Common myeloid progenitor, CD34-positive (primary cell): ENCODE data around the gene SDF4.

Experiments
- CTCF ChIA-PET: fragments of 350-600 bp; sonication (Branson Sonifier 250); formaldehyde crosslinking; loops from one replicate; lab custom pipeline; 2021; ENCODE audit warnings: antibody characterized with exemption; lab: Charles Lee
- POLR2A ChIA-PET: fragments of 350-600 bp; sonication (Branson Sonifier 250); formaldehyde crosslinking; loops from one replicate; lab custom pipeline; 2021; ENCODE audit warnings: antibody characterized with exemption; lab: Charles Lee
- DNase-seq, 3 donors: peaks; one replicate each; pipeline versions ENCODE4 v3.0.0 to v3.0.0-alpha.2; 2013
- H3K27ac ChIP-seq, 2 experiments: 1 replicate in 1 of 2; 2 replicates in 1 of 2; pipeline ENCODE4 v1.7.0; 2013; ENCODE audit warnings: inconsistent platforms in 2 of 2, low read length in 2 of 2, mild to moderate bottlenecking in 2 of 2, low read depth in 1 of 2, moderate library complexity in 1 of 2; ENCODE audit not compliant: severe bottlenecking in 2 of 2, insufficient read depth in 1 of 2, poor library complexity in 1 of 2
- H3K27me3 ChIP-seq, 5 experiments: replicated peaks in 2 of 5; 1 replicate in 3 of 5; 2 replicates in 2 of 5; pipeline versions ENCODE4 v1.6.1 to v1.7.0; 2013; ENCODE audit warnings: low read length in 4 of 5, mild to moderate bottlenecking in 2 of 5, moderate library complexity in 2 of 5, inconsistent platforms in 1 of 5; ENCODE audit not compliant: insufficient read depth in 5 of 5, control insufficient read depth in 4 of 5
- H3K36me3 ChIP-seq, 4 experiments: 1 replicate in 2 of 4; 2 replicates in 2 of 4; pipeline versions ENCODE4 v1.6.1 to v1.7.0; 2013; ENCODE audit warnings: low read length in 3 of 4, control low read depth in 1 of 4, mild to moderate bottlenecking in 1 of 4; ENCODE audit not compliant: control insufficient read depth in 4 of 4, insufficient read depth in 4 of 4
- H3K4me1 ChIP-seq, 4 experiments: 1 replicate in 3 of 4; 2 replicates in 1 of 4; pipeline versions ENCODE4 v1.6.1 to v1.7.1; 2013; ENCODE audit warnings: low read length in 3 of 4, mild to moderate bottlenecking in 3 of 4, control low read depth in 1 of 4, inconsistent platforms in 1 of 4, moderate library complexity in 1 of 4; ENCODE audit not compliant: control insufficient read depth in 4 of 4, insufficient read depth in 4 of 4; ENCODE audit errors: control extremely low read depth in 1 of 4
- H3K4me3 ChIP-seq, 7 experiments: 1 replicate in 4 of 7; 2 replicates in 3 of 7; pipeline versions ENCODE4 v1.5.1 to v1.7.0; 2013; ENCODE audit warnings: mild to moderate bottlenecking in 7 of 7, low read length in 6 of 7, moderate library complexity in 6 of 7, inconsistent platforms in 2 of 7, low read depth in 2 of 7, control low read depth in 1 of 7; ENCODE audit not compliant: insufficient read depth in 4 of 7, control insufficient read depth in 1 of 7; ENCODE audit errors: extremely low read depth in 1 of 7
- H3K9me3 ChIP-seq, 5 experiments: 1 replicate in 4 of 5; 2 replicates in 1 of 5; pipeline versions ENCODE4 v1.6.1 to v1.7.1; 2013; ENCODE audit warnings: low read length in 4 of 5, mild to moderate bottlenecking in 2 of 5, inconsistent platforms in 1 of 5, low read depth in 1 of 5, moderate library complexity in 1 of 5; ENCODE audit not compliant: control insufficient read depth in 4 of 5, insufficient read depth in 2 of 5; ENCODE audit errors: control extremely low read depth in 1 of 5
- WGBS: methylation state at CpG from one replicate; pipeline ENCODE4 v1.1.5; 2013; ENCODE audit not compliant: insufficient coverage; 5-methylcytosine and 5-hydroxymethylcytosine counted together

SDF4 gene

DNA sequence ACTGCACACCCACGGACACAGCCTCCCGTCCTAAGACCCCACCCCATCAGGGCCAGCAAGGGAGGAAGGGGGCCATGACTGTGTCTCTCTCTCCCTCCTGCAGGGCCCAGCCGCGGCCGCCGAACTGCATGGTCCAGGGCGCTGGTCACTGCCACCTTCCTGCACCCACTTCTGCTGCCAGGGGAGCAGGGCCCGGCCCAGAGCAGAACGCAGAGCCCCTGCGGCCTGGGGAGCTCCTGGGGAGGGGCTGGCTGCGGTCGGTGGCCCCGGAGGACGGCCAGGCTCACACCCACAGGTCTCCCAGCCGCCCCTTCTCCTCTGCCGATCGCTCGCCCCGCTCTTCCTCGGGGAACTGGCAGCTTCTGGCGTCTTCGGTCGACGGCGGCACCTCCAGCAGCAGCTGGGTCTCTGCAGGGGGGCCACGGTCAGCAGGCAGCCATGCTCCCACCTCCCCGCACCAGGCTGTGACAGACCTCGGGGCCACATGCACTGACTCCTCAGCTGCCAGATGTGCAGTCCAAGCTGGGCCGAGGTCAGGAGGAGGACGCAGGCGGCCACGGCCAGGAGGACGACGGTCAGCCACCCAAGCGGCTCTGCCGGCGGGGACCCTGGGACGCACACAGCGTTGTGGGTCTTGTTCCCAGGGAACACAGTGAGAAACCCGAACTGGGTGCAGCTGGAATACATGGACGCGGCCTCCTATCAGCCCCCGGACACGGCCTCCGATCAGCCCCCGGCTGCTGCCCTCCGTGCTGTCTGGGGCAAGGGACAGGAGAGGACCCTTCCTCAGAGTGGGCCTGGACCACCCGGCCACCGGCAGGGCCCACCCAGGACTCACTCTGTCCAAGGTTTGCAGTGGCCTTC lies 28.0 kb downstream of the SDF4 start:
- ChIA-PET POLR2A (no interaction called here), CTCF (no interaction called here)
- H3K27ac ChIP-seq: no peak overlapping the region
- DNase-seq: no peak
- no peak overlapping the region for H3K4me3 ChIP-seq
- peaks cover 0 to 21% (median 3%) of the 10 kb centered on the region in 5 experiments for H3K27me3 ChIP-seq
- H3K36me3 ChIP-seq: peaks cover 0 to 7% (median 0%) of the 10 kb centered on the region in 4 experiments
- no peaks in the 10 kb centered on the region for H3K9me3 ChIP-seq
- H3K4me1 ChIP-seq: peaks cover 0 to 77% (median 59%) of the 10 kb centered on the region in 4 experiments
- WGBS: 93% methylated on average over 49 of the region's 49 CpGs

DNA sequence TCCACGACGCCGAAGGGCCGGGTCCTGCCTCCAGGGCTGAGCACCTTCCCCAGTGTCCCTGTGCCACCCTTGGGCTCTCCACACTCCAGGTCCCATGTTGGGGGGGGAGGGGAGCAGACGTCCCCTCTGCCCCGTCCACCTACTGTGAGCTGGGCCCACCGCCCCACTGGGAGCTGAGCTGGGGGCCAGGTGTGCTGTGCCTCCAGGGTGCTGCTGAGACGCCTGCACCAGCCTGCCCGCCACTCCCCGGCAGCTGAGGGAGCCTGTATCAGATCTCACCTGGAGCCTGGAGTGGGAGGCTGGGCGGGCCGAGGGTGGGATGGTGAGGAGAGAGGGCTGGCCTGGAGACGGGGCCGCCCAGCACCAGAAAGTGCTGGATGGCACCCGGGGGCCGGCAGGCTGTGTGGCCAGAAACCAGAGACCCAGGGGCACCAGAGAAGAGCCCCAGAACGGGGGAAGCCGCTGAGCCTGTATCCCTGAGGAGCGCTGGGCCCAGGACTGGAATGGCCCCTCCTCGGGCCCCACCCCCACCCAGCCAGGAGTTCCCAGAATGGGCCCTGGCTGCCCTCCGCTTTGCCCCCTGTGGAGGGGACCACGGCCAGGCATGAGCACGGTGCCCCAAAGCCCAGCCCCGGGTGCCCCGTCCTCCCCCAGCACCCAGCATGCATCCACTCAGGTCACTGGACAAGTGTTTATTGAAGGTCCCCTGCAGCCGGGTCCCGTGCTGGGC lies 28.8 kb downstream of the SDF4 start:
- H3K4me3 ChIP-seq: no peak overlapping the region
- POLR2A ChIA-PET: no interaction called here
- peaks cover 0 to 21% (median 3%) of the 10 kb centered on the region in 5 experiments for H3K27me3 ChIP-seq
- H3K36me3 ChIP-seq: peaks cover 0 to 7% (median 0%) of the 10 kb centered on the region in 4 experiments
- 87% methylated on average over 18 of the region's 27 CpGs for WGBS
- H3K27ac ChIP-seq: no peak overlapping the region
- no peaks in the 10 kb centered on the region for H3K9me3 ChIP-seq
- peaks cover 0 to 78% (median 53%) of the 10 kb centered on the region in 4 experiments for H3K4me1 ChIP-seq
- CTCF ChIA-PET: no interaction called here
- no peak for DNase-seq

DNA sequence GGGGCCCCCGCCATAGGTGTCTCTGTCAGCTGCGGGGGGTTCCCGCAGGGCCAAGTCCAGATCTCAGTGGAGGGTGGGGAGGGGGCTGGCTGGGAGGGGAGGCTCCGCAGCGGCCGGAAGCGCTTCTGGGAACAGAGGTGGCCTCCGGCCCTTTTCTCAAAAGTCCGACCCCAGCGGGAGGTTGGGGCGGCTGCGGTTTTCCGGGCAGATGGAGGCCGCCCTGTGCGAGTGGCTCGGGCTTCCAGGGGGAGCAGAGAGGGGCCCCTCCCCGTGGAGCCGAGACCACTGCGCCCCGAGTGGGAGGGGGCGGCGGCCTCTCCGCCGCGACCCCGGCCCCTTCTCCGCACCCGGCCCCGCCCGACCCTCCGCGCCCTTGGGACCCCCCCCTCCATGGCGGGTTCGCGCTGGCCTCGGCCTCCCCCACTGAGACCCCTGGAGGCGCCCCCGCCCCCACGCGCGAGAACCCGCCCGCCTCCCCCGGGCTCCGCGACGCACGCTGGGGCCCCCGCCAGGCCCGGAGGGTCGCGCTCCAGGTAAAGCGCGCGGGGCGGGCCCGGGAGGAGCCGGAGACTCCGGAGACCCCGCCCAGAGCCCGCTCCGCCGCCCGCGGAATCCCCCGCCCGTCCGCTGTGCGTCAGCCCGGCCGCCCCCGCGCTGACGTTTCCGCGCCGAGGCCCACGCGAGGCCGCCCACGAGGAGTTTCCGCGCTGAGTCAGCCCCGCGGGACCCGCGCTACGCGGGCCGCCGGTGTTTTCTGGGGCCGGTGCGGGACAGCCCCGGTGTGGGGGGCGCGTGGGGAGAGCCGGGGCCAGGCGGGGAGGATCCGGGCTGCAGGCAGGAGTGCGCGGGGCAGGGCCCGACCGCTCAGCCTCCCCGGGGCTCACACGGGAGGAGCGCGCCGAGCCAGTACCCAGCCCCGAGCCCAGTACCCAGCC lies 30.7 kb downstream of the SDF4 start:
- Histone ChIP-seq H3K36me3 (peaks cover 0 to 7% (median 0%) of the 10 kb centered on the region in 4 experiments), H3K27ac (peak overlapping the region in 1 of 2 experiments; percentile 25), H3K4me3 (peak overlapping the region; percentile 19 to 55 (median 51)), H3K4me1 (peaks cover 0 to 61% (median 36%) of the 10 kb centered on the region in 4 experiments), H3K9me3 (peaks cover 0 to 2% (median 0%) of the 10 kb centered on the region in 5 experiments), H3K27me3 (peaks cover 0 to 8% (median 0%) of the 10 kb centered on the region in 5 experiments)
- peak; percentile 68 to 81 (median 73) for DNase-seq
- ChIA-PET POLR2A (interaction anchor here (1.1 kb wide), 1 partner anchor 39 kb away, joined by 3 read pairs; no protein-coding TSS in a partner anchor), CTCF (interaction anchor here (1.0 to 2.0 kb wide), 3 partner anchors 12 to 79 kb away, joined by 4 to 12 read pairs (median 6); partner anchors contain the start of gene TNFRSF4)
- 0% methylated on average over 40 of the region's 109 CpGs for WGBS

DNA sequence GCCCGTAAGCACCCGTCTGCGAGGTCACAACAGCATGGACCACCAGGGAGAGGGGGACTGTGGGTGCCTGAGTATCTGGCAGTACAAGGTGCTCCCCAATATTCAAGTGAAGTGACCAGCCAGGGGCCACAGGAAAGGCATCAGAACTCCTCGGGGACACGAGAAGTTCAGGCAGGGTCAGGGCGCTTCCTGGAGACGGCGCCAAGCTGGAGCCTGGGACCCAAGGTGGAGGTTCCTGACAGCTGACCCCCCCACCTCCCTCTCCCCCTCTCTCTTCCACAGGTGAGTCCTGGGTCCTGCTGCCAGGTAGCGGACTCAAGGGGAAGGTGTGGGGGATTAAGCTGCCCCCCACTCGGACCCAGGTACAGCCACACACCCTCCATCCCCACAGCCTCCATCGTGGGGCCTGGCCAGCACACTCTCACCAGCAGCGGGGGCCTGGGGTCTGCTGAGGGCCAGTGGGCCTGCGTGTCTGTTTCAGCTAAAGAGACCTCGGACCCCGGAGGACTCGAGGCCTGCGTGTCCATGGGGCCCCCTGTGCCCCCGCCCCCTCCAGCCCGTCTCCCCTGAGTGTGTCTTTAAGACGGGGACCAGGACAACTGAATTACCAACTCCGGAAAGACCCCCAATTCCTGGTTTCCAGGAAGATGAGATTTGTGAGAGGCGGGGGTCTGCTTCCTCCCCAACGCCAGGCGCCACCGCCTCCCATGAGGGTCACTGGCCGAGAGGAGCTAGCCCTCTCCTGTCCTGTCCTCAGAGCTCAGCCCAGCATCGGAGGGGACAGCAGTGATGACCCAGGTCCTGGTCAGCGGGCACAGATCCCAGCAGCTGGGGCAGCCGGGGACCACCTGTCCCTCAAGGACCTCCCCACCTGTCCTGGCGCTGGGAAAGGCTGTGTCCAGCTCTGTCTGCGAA lies 31.6 kb downstream of the SDF4 start:
- peaks cover 0 to 52% (median 26%) of the 10 kb centered on the region in 4 experiments for H3K4me1 ChIP-seq
- no peak for DNase-seq
- WGBS: 65% methylated on average over 16 of the region's 31 CpGs
- peaks cover 0 to 1% (median 0%) of the 10 kb centered on the region in 5 experiments for H3K27me3 ChIP-seq
- peak overlapping the region in 1 of 2 experiments; percentile 25 for H3K27ac ChIP-seq
- POLR2A ChIA-PET: interaction anchor here (1.1 kb wide), 1 partner anchor 40 kb away, joined by 3 read pairs; no protein-coding TSS in a partner anchor
- peaks cover 0 to 4% (median 0%) of the 10 kb centered on the region in 5 experiments for H3K9me3 ChIP-seq
- CTCF ChIA-PET: interaction anchor here (1.0 to 2.0 kb wide), 3 partner anchors 13 to 78 kb away, joined by 4 to 12 read pairs (median 6); partner anchors contain the start of gene TNFRSF4
- peaks cover 0 to 7% (median 0%) of the 10 kb centered on the region in 4 experiments for H3K36me3 ChIP-seq
- H3K4me3 ChIP-seq: peak overlapping the region in 5 of 7 experiments; percentile 7 to 55 (median 51)

DNA sequence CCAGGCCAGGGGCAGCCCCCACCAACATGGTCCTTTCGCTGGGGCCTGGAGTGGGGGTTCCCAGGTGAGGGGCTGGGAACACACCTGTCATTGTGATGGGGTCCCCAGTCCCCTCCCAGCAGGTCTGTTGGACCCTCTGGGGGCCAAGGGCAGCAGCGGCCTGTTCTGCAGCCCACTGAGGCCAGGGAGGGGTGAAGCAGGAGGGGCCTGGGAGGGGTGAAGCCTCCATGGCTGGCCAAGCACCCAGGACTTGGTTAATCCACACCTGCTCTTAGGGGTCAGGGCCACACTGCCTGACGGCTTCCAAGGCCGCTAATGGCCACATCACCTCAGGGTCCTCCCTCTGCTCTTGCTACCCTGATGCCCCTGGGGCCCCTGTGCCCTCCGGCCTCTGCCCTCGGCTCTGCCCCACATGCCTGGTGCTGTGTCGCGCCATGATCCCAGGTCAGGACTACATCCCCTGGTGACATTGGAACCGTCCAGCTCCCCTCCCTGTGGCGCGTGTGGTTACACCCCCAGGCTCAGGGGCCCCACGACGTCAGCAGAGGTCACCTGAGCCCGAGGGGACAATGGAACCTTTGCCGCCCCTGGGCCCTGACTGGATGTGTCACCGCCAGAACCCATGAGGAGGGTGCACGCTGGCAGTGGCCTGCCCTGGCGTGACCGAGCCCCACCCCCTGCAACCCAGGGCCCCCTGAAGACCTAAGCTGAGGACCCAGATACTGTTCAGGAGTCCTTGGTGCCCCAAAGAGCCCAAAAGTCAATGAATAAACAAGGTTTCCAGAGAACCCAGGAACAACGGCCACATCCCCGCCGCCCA lies 32.5 kb downstream of the SDF4 start:
- 95% methylated on average over 21 of the region's 22 CpGs for WGBS
- no peak overlapping the region for H3K4me3 ChIP-seq
- H3K4me1 ChIP-seq: peaks cover 0 to 44% (median 22%) of the 10 kb centered on the region in 4 experiments
- no peaks in the 10 kb centered on the region for H3K27me3 ChIP-seq
- H3K36me3 ChIP-seq: peaks cover 0 to 7% (median 0%) of the 10 kb centered on the region in 4 experiments
- POLR2A ChIA-PET: no interaction called here
- H3K27ac ChIP-seq: no peak overlapping the region
- peaks cover 0 to 11% (median 0%) of the 10 kb centered on the region in 5 experiments for H3K9me3 ChIP-seq
- CTCF ChIA-PET: interaction anchor here (1.8 to 2.0 kb wide), 2 partner anchors 13 to 77 kb away, joined by 6 to 12 read pairs; no protein-coding TSS in a partner anchor
- no peak for DNase-seq
